Measurements from ENCODE around the gene KCNE1. TPM values are rescaled to one million over a fixed set of nuclear protein-coding genes. Genes with fewer than 3 reads are reported as not detected.

KCNE1 gene
- 1 to 10 TPM in 1 of 5 experiments, under 1 TPM in 4; 0.24 to 9.2 (median 0.49) TPM for total RNA-seq
- polyA plus RNA-seq, result not detected
- not detected for total RNA-seq

DNA sequence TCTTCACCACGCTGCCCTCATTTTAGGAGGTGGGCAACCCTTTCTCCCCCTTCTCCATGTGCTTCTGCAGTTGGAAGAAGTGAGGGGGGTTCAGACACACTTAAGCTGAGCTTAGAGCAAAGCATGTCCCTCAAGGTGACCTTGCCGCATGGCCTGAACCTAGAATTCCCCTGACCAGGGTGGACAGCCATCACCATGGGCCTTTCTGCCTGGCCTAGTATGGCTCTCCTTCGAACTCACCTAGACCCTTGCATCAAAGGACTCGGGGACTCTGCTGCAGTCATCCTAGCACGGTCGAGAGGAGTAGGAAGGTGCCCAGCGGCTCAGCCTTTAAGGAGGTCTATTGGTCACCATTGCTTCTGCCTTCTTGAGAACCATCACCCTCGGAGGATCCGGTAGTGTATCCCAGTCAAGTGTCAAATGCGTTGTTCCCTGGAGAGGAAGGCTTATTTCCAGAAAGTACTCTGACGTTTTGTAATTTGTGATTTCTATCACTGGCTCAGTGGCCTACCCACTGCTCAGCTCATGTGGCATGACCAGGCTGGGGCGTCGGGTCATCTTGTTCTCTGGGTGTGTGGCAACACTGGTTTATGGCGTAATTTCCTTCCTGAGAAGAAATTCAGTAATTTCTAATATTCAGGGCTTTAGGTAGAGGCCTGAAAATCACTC lies at the start of gene KCNE1:
KCNE1 (minus strand) TSS at position 424 of the 669 bp plus-strand sequence. CDS start 62,576 bp downstream, outside the sequence.
- H3K4me3 ChIP-seq (ENCODE audit: low read length), result no peak within 1 kb of the TSS
- Mint-ChIP-seq H3K9me3 (peaks cover 0 to 1% (median 0%) of the 10 kb centered on the region in 11 donors), H3K36me3 (no peaks in the 10 kb centered on the region), H3K27ac (no peak within 1 kb of the TSS), H3K4me1 (peaks cover 0 to 8% (median 0%) of the 10 kb centered on the region in 7 donors), H3K27me3 (peaks cover 0 to 4% (median 3%) of the 10 kb centered on the region in 5 donors), H3K4me3 (no peak within 1 kb of the TSS)
- no peak for DNase-seq
- ChIA-PET CTCF (no interaction called here), POLR2A (no interaction called here)
- no peak within 1 kb of the TSS for H3K27ac ChIP-seq (ENCODE audit: low read depth, low read length)
- H3K4me1 ChIP-seq (ENCODE audit: control insufficient read depth in 2 of 2, insufficient read depth in 2 of 2, low read length in 2 of 2), result no peaks in the 10 kb centered on the region
- intact Hi-C loops (cut with micrococcal nuclease), result no loop called here
- no peaks in the 10 kb centered on the region for H3K9me3 ChIP-seq (ENCODE audit: control insufficient read depth in 2 of 3, low read length in 3 of 3)
- H3K36me3 ChIP-seq (ENCODE audit: control insufficient read depth in 2 of 3, insufficient read depth in 3 of 3, low read length in 3 of 3), result no peaks in the 10 kb centered on the region
- no peaks in the 10 kb centered on the region for H3K27me3 ChIP-seq (ENCODE audit: control insufficient read depth in 2 of 2, insufficient read depth in 2 of 2, low read length in 2 of 2)
- ATAC-seq, result peak; percentile 74

DNA sequence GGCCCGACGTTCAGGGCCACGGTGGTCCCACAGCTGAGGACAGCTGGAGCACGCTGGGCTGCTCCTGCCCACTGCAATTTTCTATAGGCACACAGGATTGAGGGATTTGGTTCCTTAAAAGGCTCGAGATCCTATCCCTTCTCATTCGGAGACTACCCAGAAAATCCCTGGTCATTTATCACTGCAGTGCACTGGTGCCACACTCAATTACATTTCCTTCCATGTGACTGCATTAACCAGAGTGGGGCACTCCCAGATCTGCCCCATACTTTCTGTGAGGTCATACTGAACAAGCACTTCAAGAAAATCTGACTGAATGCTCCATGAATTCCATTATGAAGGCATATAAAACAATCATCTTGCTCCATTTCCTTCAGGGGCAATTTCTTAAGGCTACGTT lies 49.8 kb upstream of the KCNE1 start:
- H3K4me1 ChIP-seq (ENCODE audit: control insufficient read depth in 2 of 2, insufficient read depth in 2 of 2, low read length in 2 of 2), result no peaks in the 10 kb centered on the region
- Mint-ChIP-seq H3K27me3 (no peaks in the 10 kb centered on the region), H3K9me3 (peaks cover 0 to 1% (median 0%) of the 10 kb centered on the region in 11 donors), H3K4me1 (peaks cover 0 to 6% (median 0%) of the 10 kb centered on the region in 7 donors), H3K36me3 (peaks cover 0 to 17% (median 0%) of the 10 kb centered on the region in 5 donors), H3K4me3 (no peak overlapping the region), H3K27ac (no peak overlapping the region)
- no peaks in the 10 kb centered on the region for H3K36me3 ChIP-seq (ENCODE audit: control insufficient read depth in 2 of 3, insufficient read depth in 3 of 3, low read length in 3 of 3)
- intact Hi-C loops (cut with micrococcal nuclease), result no loop called here
- ChIA-PET POLR2A (no interaction called here), CTCF (no interaction called here)
- no peak overlapping the region for H3K4me3 ChIP-seq (ENCODE audit: low read length)
- H3K9me3 ChIP-seq (ENCODE audit: control insufficient read depth in 2 of 3, low read length in 3 of 3), result no peaks in the 10 kb centered on the region
- no peaks in the 10 kb centered on the region for H3K27me3 ChIP-seq (ENCODE audit: control insufficient read depth in 2 of 2, insufficient read depth in 2 of 2, low read length in 2 of 2)
- no peak overlapping the region for H3K27ac ChIP-seq (ENCODE audit: low read depth, low read length)
- no peak for ATAC-seq
- DNase-seq, result no peak

DNA sequence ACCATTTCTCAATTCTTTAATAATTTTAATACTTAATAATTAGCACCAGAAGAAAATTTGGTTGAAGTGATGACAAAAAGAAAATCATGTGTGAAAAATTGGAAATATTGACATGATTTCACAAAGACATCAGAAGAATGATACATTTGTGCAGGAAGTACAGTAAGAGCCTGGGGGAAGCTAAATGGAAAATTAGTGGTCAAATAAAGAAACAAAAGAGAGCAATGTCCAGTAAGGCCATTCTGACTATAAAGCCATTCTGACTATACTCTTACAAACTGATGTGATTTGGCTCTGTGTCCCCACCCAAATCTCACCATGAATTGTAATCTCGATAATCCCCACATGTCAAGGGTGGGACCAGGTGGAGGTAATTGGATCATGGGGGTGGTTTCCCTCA lies 48.6 kb upstream of the KCNE1 start:
- Mint-ChIP-seq H3K9me3 (peaks cover 0 to 2% (median 0%) of the 10 kb centered on the region in 11 donors), H3K27ac (no peak overlapping the region), H3K4me3 (no peak overlapping the region), H3K27me3 (no peaks in the 10 kb centered on the region), H3K36me3 (peaks cover 0 to 13% (median 0%) of the 10 kb centered on the region in 5 donors), H3K4me1 (peaks cover 0 to 6% (median 0%) of the 10 kb centered on the region in 7 donors)
- ChIA-PET POLR2A (no interaction called here), CTCF (no interaction called here)
- no peaks in the 10 kb centered on the region for H3K4me1 ChIP-seq (ENCODE audit: control insufficient read depth in 2 of 2, insufficient read depth in 2 of 2, low read length in 2 of 2)
- intact Hi-C loops (cut with micrococcal nuclease), result no loop called here
- DNase-seq (no peak), ATAC-seq (no peak)
- no peak overlapping the region for H3K4me3 ChIP-seq (ENCODE audit: low read length)
- H3K36me3 ChIP-seq (ENCODE audit: control insufficient read depth in 2 of 3, insufficient read depth in 3 of 3, low read length in 3 of 3), result no peaks in the 10 kb centered on the region
- no peak overlapping the region for H3K27ac ChIP-seq (ENCODE audit: low read depth, low read length)
- no peaks in the 10 kb centered on the region for H3K27me3 ChIP-seq (ENCODE audit: control insufficient read depth in 2 of 2, insufficient read depth in 2 of 2, low read length in 2 of 2)
- no peaks in the 10 kb centered on the region for H3K9me3 ChIP-seq (ENCODE audit: control insufficient read depth in 2 of 3, low read length in 3 of 3)

DNA sequence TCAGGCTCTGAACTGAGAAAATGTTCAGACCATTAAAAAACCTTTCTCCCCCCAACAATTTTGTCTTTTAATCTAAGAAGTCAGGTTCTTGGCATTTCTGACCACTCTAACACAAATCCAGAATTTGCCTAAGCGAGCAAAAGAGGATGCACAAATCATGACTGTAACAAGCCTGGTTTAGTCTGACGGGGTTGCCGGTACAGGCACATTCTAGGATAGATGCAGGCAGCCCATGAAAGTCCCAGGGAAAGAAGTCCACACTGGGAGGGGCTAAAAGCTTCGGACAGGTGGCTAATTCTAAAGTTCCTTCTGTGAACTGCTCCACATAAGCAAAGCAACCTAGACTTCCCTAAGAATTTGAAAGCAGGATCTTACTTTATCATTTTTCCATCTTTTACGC lies 48.0 kb upstream of the KCNE1 start:
- POLR2A ChIA-PET, result no interaction called here
- Mint-ChIP-seq H3K9me3 (peaks cover 0 to 5% (median under 1%) of the 10 kb centered on the region in 11 donors), H3K27ac (no peak overlapping the region), H3K4me1 (peaks cover 0 to 6% (median 0%) of the 10 kb centered on the region in 7 donors), H3K36me3 (peaks cover 0 to 15% (median 3%) of the 10 kb centered on the region in 5 donors), H3K27me3 (no peaks in the 10 kb centered on the region), H3K4me3 (no peak overlapping the region)
- CTCF ChIA-PET, result no interaction called here
- ATAC-seq (no peak), DNase-seq (no peak)
- no peak overlapping the region for H3K27ac ChIP-seq (ENCODE audit: low read depth, low read length)
- intact Hi-C loops (cut with micrococcal nuclease), result no loop called here
- no peak overlapping the region for H3K4me3 ChIP-seq (ENCODE audit: low read length)
- no peaks in the 10 kb centered on the region for H3K36me3 ChIP-seq (ENCODE audit: control insufficient read depth in 2 of 3, insufficient read depth in 3 of 3, low read length in 3 of 3)
- no peaks in the 10 kb centered on the region for H3K27me3 ChIP-seq (ENCODE audit: control insufficient read depth in 2 of 2, insufficient read depth in 2 of 2, low read length in 2 of 2)
- H3K9me3 ChIP-seq (ENCODE audit: control insufficient read depth in 2 of 3, low read length in 3 of 3), result no peaks in the 10 kb centered on the region
- no peaks in the 10 kb centered on the region for H3K4me1 ChIP-seq (ENCODE audit: control insufficient read depth in 2 of 2, insufficient read depth in 2 of 2, low read length in 2 of 2)

DNA sequence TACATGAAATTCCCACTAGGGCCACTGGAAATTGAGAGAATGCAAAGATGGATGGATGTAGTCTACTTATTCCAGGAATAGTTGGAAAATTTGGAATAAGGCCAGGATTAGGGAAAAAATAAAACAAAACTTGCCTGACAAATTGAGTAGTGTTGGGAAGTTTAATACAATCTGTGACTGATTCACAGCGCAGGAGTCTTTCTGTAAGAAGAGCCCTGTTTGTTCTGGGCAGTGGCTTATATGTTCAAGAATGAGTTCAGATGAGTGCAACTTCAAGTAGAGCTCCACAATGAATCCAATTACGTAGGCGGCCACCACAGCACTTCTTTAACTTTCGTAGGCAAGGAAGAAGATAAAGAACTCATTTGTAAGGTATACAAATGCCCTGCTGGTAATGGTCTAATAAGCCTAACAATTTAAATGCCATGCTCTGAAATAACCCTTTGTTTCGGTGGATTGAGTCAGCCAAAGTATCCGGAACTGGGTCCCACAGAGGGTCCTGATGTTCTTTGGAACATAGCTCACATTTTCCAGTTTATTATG lies 47.1 kb upstream of the KCNE1 start:
- no peak overlapping the region for H3K27ac Mint-ChIP-seq
- peaks cover 0 to 13% (median 6%) of the 10 kb centered on the region in 11 donors for H3K9me3 Mint-ChIP-seq
- Histone ChIP-seq H3K4me3 (ENCODE audit: low read length) (no peak overlapping the region), H3K27me3 (ENCODE audit: control insufficient read depth in 2 of 2, insufficient read depth in 2 of 2, low read length in 2 of 2) (no peaks in the 10 kb centered on the region), H3K36me3 (ENCODE audit: control insufficient read depth in 2 of 3, insufficient read depth in 3 of 3, low read length in 3 of 3) (no peaks in the 10 kb centered on the region), H3K4me1 (ENCODE audit: control insufficient read depth in 2 of 2, insufficient read depth in 2 of 2, low read length in 2 of 2) (no peaks in the 10 kb centered on the region), H3K27ac (ENCODE audit: low read depth, low read length) (no peak overlapping the region), H3K9me3 (ENCODE audit: control insufficient read depth in 2 of 3, low read length in 3 of 3) (no peaks in the 10 kb centered on the region)
- POLR2A ChIA-PET, result no interaction called here
- intact Hi-C loops (cut with micrococcal nuclease), result no loop called here
- CTCF ChIA-PET, result no interaction called here
- peaks cover 0 to 6% (median 0%) of the 10 kb centered on the region in 7 donors for H3K4me1 Mint-ChIP-seq
- H3K27me3 Mint-ChIP-seq, result no peaks in the 10 kb centered on the region
- H3K4me3 Mint-ChIP-seq, result no peak overlapping the region
- peaks cover 2 to 21% (median 11%) of the 10 kb centered on the region in 5 donors for H3K36me3 Mint-ChIP-seq
- ATAC-seq, result no peak
- no peak for DNase-seq

DNA sequence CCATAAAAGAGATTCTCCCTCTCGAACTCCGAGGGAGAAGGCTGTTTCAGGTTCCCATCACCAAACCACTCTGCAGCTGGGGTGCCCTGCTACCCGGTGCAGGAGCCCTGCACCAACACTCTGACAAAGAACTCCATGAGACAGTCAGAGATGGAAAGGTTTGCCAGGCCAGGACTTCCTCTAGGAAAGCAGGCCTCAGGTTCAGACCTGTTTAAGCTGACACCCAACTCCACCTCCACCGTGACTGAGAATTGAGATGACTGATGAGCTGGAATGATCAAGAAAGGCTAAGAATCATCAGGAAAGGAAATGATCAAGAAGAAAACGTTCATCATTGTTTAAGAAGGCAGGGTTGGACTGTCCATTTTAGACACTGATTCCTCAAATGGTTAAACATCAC lies 46.2 kb upstream of the KCNE1 start:
- ATAC-seq (no peak), DNase-seq (no peak)
- no peaks in the 10 kb centered on the region for H3K4me1 ChIP-seq (ENCODE audit: control insufficient read depth in 2 of 2, insufficient read depth in 2 of 2, low read length in 2 of 2)
- CTCF ChIA-PET, result no interaction called here
- POLR2A ChIA-PET, result no interaction called here
- H3K9me3 ChIP-seq (ENCODE audit: control insufficient read depth in 2 of 3, low read length in 3 of 3), result no peaks in the 10 kb centered on the region
- no peaks in the 10 kb centered on the region for H3K36me3 ChIP-seq (ENCODE audit: control insufficient read depth in 2 of 3, insufficient read depth in 3 of 3, low read length in 3 of 3)
- Mint-ChIP-seq H3K36me3 (peaks cover 2 to 19% (median 13%) of the 10 kb centered on the region in 5 donors), H3K27ac (no peak overlapping the region), H3K4me3 (no peak overlapping the region), H3K4me1 (no peaks in the 10 kb centered on the region), H3K9me3 (peaks cover 0 to 15% (median 6%) of the 10 kb centered on the region in 11 donors), H3K27me3 (no peaks in the 10 kb centered on the region)
- intact Hi-C loops (cut with micrococcal nuclease), result no loop called here
- H3K4me3 ChIP-seq (ENCODE audit: low read length), result no peak overlapping the region
- H3K27ac ChIP-seq (ENCODE audit: low read depth, low read length), result no peak overlapping the region
- H3K27me3 ChIP-seq (ENCODE audit: control insufficient read depth in 2 of 2, insufficient read depth in 2 of 2, low read length in 2 of 2), result no peaks in the 10 kb centered on the region

DNA sequence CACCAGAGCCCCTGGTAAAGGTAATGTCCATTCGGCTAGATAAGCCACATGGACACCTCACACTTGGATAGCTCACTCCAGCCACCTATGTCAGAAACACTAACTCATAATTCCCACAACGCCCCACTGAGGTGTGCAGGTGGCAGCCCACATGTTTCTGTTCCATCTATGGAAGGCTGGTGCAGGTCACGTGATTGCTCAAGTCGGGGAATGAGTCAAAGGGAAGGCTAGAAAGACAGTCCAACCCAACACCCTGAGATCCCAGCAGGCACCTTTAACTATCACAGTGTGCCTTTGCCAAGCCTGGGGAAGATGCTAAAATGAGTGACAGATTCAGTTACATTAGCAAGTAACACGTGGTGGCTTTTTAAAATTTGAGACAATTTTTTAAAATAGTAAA lies 45.3 kb upstream of the KCNE1 start:
- peaks cover 0 to 15% (median 7%) of the 10 kb centered on the region in 11 donors for H3K9me3 Mint-ChIP-seq
- ATAC-seq, result no peak
- no peaks in the 10 kb centered on the region for H3K4me1 Mint-ChIP-seq
- peaks cover 2 to 24% (median 13%) of the 10 kb centered on the region in 5 donors for H3K36me3 Mint-ChIP-seq
- H3K27me3 Mint-ChIP-seq, result no peaks in the 10 kb centered on the region
- H3K36me3 ChIP-seq (ENCODE audit: control insufficient read depth in 2 of 3, insufficient read depth in 3 of 3, low read length in 3 of 3), result no peaks in the 10 kb centered on the region
- H3K4me3 Mint-ChIP-seq, result no peak overlapping the region
- DNase-seq, result no peak
- ChIA-PET CTCF (no interaction called here), POLR2A (no interaction called here)
- H3K27ac ChIP-seq (ENCODE audit: low read depth, low read length), result no peak overlapping the region
- intact Hi-C loops (cut with micrococcal nuclease), result no loop called here
- no peak overlapping the region for H3K27ac Mint-ChIP-seq
- no peaks in the 10 kb centered on the region for H3K4me1 ChIP-seq (ENCODE audit: control insufficient read depth in 2 of 2, insufficient read depth in 2 of 2, low read length in 2 of 2)
- no peaks in the 10 kb centered on the region for H3K27me3 ChIP-seq (ENCODE audit: control insufficient read depth in 2 of 2, insufficient read depth in 2 of 2, low read length in 2 of 2)
- no peaks in the 10 kb centered on the region for H3K9me3 ChIP-seq (ENCODE audit: control insufficient read depth in 2 of 3, low read length in 3 of 3)
- H3K4me3 ChIP-seq (ENCODE audit: low read length), result no peak overlapping the region
